ENCODE measurements around the gene CACNA1B. TPM values are rescaled to one million over a fixed set of nuclear protein-coding genes. Genes with fewer than 3 reads are reported as not detected.
"Not testable (repeated sequence)": the region's sequence is repeated elsewhere in the genome, so short reads cannot be mapped to it uniquely, and the experiment has no call there.

Gene CACNA1B
- under 1 TPM; 0.13 to 0.42 (median 0.31) TPM for total RNA-seq

DNA sequence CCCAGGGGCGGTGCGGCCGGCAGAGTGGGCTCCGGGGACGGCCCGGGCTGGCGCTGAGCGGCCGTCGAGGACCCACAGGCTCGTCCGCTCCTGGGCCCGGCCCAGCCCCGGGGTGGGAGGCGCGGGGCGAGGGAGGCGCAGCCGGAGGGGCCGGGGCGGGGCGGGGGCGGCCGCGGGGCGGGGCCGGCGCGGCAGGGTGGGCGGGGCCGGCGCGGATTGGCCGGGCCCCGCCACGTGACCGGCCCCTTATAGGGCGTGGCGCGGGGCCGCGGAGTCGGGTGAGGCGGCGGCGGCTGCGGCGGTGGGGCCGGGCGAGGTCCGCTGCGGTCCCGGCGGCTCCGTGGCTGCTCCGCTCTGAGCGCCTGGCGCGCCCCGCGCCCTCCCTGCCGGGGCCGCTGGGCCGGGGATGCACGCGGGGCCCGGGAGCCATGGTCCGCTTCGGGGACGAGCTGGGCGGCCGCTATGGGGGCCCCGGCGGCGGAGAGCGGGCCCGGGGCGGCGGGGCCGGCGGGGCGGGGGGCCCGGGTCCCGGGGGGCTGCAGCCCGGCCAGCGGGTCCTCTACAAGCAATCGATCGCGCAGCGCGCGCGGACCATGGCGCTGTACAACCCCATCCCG is at the start of gene CACNA1B:
TSS of gene CACNA1B (plus strand) at position 277 of the 617 bp plus-strand sequence. CDS start at position 429, 152 bp downstream.
- Histone ChIP-seq H3K4me1 (peaks cover 0 to 14% (median 9%) of the 10 kb centered on the region in 4 donors), H3K4me3 (peak within 1 kb of the TSS; percentile 43 to 53 (median 44)), H3K27me3 (peaks cover 6 to 86% (median 21%) of the 10 kb centered on the region in 4 donors)
- 4% methylated on average over 19 of the region's 95 CpGs for WGBS
- H3K27ac ChIP-seq (replicated peaks in 1 of 4); DNase-seq (ENCODE audit: extremely low spot score); H3K36me3 ChIP-seq; H3K9me3 ChIP-seq; intact Hi-C loops (cut with DNase I): not testable (repeated sequence)

DNA sequence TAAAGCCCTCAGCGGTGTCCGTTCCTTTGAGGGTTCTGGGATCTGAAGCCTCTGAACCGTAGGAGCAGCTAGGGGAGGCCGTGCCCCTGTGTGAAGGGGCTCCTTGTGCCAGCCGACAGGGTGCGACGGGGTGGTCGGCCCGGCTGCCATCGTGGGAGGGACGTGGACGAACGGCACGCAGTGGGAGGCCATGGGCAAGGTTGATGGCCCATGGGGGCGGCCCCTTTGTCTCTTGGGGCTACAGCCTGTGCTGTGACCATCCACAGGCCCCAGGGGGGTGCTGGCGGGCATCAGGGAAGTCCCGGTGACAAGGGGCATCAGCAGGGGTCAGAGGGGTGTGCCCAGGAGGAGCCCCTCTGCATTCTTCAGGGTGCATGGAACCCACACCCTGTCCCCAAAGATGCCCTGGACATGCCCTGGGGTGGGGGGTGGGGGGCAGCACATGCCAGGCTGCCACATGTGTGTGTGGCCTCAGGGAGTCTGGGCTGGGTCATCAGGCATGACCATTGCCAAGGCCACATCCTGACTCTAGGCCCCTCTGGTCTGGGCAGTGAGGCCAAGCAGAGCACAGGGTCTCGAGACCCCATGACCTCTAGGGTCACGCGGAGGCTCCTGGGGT is 49.6 kb upstream of the CACNA1B start:
- DNase-seq (ENCODE audit: extremely low spot score): no peak
- Histone ChIP-seq H3K4me3 (no peak overlapping the region), H3K4me1 (no peaks in the 10 kb centered on the region), H3K9me3 (peaks cover 0 to 6% (median 0%) of the 10 kb centered on the region in 4 donors), H3K36me3 (peaks cover 33 to 91% (median 60%) of the 10 kb centered on the region in 4 donors), H3K27me3 (no peaks in the 10 kb centered on the region), H3K27ac (replicated peaks in 1 of 4) (no peak overlapping the region)
- TF ChIP-seq POLR2A (IDR thresholded peaks at IDR 0.05; ENCODE audit: low read depth): no peak
- TF ChIP-seq EP300 (IDR thresholded peaks at IDR 0.05): no peak
- TF ChIP-seq, protein P1, sequence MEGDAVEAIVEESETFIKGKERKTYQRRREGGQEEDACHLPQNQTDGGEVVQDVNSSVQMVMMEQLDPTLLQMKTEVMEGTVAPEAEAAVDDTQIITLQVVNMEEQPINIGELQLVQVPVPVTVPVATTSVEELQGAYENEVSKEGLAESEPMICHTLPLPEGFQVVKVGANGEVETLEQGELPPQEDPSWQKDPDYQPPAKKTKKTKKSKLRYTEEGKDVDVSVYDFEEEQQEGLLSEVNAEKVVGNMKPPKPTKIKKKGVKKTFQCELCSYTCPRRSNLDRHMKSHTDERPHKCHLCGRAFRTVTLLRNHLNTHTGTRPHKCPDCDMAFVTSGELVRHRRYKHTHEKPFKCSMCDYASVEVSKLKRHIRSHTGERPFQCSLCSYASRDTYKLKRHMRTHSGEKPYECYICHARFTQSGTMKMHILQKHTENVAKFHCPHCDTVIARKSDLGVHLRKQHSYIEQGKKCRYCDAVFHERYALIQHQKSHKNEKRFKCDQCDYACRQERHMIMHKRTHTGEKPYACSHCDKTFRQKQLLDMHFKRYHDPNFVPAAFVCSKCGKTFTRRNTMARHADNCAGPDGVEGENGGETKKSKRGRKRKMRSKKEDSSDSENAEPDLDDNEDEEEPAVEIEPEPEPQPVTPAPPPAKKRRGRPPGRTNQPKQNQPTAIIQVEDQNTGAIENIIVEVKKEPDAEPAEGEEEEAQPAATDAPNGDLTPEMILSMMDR (IDR thresholded peaks at IDR 0.05): no peak
- no peak for TF ChIP-seq POLR2AphosphoS5 (IDR thresholded peaks at IDR 0.05)
- intact Hi-C loops (cut with DNase I): no loop called here
- 93% methylated on average over 20 of the region's 20 CpGs for WGBS

DNA sequence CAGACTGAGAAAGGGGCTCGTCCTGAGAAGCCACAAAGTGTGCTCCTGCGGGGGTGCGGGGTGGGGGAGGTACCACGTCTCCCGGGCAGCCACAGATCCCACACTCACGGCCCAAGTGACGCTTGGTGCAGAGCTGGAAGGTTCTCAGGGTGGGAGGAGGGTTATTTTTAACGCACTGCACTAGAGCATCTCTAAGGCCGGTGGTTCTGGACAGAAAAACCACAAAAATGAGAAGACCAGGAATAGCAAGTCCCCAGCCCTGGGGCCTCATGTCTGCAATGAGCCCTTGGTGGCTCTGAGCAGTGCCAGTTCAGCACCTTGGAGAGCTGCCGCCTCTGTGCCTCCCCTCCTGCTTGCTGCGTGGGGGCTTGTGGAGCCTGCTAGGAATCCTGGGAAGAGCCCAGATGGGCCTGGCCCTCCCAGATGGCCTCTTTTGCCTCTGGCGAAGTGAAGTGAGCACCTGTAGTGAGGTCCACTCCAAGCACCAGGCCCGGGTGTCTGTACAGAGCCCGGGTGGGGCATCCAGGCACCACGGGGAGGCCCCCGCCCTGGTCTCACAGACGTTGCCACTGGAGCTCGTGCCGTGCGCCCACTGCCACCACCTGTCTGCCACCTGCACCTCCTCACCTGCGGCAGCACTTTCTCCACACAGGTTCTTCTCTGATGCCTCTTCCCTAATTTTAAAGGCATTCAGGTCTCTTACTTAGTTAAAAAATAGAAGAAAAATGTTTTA is 48.9 kb upstream of the CACNA1B start:
- H3K36me3 ChIP-seq: peaks cover 40 to 98% (median 66%) of the 10 kb centered on the region in 4 donors
- no peak overlapping the region for H3K27ac ChIP-seq (replicated peaks in 1 of 4)
- 94% methylated on average over 20 of the region's 21 CpGs for WGBS
- intact Hi-C loops (cut with DNase I): no loop called here
- DNase-seq (ENCODE audit: extremely low spot score): no peak
- no peak overlapping the region for H3K4me3 ChIP-seq
- H3K9me3 ChIP-seq: peaks cover 0 to 6% (median 0%) of the 10 kb centered on the region in 4 donors
- H3K27me3 ChIP-seq: no peaks in the 10 kb centered on the region
- no peaks in the 10 kb centered on the region for H3K4me1 ChIP-seq
- TF ChIP-seq POLR2AphosphoS5 (IDR thresholded peaks at IDR 0.05) (no peak), EP300 (IDR thresholded peaks at IDR 0.05) (no peak), POLR2A (IDR thresholded peaks at IDR 0.05; ENCODE audit: low read depth) (no peak)
- TF ChIP-seq, protein P1 (IDR thresholded peaks at IDR 0.05): no peak

DNA sequence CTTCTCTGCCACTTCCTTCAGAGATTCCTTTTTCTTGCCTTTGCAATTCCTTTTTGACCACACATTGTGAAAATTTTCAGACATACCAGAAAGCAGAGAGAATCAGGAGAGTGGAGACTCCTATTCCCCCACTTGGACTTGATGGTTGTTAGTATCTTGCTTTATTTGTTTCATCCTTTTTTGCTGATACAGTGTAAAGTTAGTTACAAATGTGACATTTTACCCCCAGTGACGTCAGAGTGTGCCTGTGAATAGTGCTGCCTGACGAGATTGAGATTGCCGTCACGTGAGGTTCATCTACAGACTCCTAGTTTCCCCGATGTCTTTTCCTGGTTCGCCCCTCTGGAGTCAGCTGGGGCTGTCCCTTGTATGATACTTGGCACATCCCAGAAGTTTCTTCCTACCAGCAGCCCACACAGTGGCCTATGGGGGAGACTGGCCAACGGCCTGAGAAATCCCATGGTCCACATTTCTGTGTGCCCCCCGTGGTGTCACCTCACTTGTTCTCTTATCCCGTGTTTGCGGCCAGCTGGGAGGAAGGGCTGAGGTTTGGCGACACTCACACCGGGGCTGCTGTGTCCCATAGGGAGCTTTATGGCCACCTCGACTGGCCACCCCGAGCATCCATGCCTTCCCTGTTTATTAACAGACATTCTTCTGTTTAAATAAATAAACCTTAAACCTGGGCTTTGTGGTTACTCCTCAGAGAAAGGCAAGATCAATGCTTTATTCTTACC is 48.2 kb upstream of the CACNA1B start:
- 94% methylated on average over 14 of the region's 14 CpGs for WGBS
- DNase-seq (ENCODE audit: extremely low spot score): no peak
- no peak overlapping the region for H3K27ac ChIP-seq (replicated peaks in 1 of 4)
- intact Hi-C loops (cut with DNase I): no loop called here
- TF ChIP-seq POLR2AphosphoS5 (IDR thresholded peaks at IDR 0.05) (no peak), EP300 (IDR thresholded peaks at IDR 0.05) (no peak), POLR2A (IDR thresholded peaks at IDR 0.05; ENCODE audit: low read depth) (no peak)
- TF ChIP-seq, protein P1 (IDR thresholded peaks at IDR 0.05): no peak
- H3K4me1 ChIP-seq: no peaks in the 10 kb centered on the region
- H3K9me3 ChIP-seq: peaks cover 0 to 6% (median 0%) of the 10 kb centered on the region in 4 donors
- peaks cover 45 to 100% (median 68%) of the 10 kb centered on the region in 4 donors for H3K36me3 ChIP-seq
- no peak overlapping the region for H3K4me3 ChIP-seq
- no peaks in the 10 kb centered on the region for H3K27me3 ChIP-seq

All from esophagus muscularis mucosa (tissue), 4 donors.